A549 treated with GW870086 at 1 μM for 4 hours (cell line): ENCODE measurements around the gene KIF21A. TPM values are rescaled to one million over a fixed set of nuclear protein-coding genes. Genes with fewer than 3 reads are reported as not detected.

Experiments used
- total RNA-seq: library from RNA; stranded (reverse); fragments of 200-300 nt; extraction: Qiagen RNA extraction; gene quantifications from 5 replicates; pipeline ENCODE4 v1.2.3, GENCODE V29; 2022; ENCODE audit warnings: low read depth

Gene KIF21A, protein sequence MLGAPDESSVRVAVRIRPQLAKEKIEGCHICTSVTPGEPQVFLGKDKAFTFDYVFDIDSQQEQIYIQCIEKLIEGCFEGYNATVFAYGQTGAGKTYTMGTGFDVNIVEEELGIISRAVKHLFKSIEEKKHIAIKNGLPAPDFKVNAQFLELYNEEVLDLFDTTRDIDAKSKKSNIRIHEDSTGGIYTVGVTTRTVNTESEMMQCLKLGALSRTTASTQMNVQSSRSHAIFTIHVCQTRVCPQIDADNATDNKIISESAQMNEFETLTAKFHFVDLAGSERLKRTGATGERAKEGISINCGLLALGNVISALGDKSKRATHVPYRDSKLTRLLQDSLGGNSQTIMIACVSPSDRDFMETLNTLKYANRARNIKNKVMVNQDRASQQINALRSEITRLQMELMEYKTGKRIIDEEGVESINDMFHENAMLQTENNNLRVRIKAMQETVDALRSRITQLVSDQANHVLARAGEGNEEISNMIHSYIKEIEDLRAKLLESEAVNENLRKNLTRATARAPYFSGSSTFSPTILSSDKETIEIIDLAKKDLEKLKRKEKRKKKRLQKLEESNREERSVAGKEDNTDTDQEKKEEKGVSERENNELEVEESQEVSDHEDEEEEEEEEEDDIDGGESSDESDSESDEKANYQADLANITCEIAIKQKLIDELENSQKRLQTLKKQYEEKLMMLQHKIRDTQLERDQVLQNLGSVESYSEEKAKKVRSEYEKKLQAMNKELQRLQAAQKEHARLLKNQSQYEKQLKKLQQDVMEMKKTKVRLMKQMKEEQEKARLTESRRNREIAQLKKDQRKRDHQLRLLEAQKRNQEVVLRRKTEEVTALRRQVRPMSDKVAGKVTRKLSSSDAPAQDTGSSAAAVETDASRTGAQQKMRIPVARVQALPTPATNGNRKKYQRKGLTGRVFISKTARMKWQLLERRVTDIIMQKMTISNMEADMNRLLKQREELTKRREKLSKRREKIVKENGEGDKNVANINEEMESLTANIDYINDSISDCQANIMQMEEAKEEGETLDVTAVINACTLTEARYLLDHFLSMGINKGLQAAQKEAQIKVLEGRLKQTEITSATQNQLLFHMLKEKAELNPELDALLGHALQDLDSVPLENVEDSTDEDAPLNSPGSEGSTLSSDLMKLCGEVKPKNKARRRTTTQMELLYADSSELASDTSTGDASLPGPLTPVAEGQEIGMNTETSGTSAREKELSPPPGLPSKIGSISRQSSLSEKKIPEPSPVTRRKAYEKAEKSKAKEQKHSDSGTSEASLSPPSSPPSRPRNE (N-terminal part only)
- total RNA-seq: 13.9 to 25.0 TPM (median 22.4 TPM) in 5 replicates

DNA sequence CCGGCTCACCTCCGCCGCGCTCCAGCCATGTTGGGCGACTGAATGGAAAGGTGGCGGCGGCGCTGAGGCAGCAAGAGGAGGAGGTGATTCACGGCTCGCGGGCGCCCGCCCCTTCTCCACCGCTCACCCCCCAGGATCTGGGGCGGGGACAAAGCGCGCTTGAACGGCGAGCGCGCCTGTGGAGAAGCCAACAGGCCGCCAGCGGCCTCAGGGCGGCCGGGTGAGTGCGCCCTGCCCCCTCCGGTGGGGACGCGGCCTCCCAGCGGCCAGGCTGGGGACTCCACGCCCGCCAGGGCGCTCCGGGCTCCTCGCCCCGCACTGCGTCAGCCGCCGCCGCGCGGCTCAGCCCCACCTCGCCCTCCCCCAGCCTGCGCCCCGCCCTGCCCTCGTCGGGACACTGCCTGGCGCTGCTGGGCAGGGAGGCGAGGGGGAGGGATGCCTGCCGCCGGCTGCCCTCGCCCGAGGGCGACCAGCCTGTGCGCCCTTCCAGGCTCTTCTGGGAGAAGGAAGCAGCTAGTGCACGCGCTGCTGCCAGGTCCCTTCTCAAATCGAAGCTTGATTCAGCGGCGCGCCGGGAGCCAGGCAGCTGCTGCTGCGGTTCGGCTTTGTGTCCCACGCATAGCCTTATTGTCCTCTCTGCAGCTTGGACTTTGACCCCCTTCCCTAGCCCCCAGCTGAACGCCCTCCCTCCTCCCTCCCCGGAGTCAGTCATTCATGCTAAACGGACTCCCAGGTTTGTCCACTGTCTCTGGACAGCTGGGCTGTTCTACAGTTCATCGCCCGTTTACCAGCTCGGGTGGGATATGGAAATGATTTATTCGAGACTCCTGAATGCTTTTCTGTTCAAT, at the start of gene KIF21A:
KIF21A (minus strand) TSS at position 40 of the 848 bp plus-strand sequence. CDS start 150 bp downstream, outside the sequence.

Other genes starting within 250 kb of the KIF21A start
- gene ABCD2, start 176.7 kb upstream of the KIF21A start, total RNA-seq: not detected in 5 replicates